ENCODE data around the gene ME3.

DNA sequence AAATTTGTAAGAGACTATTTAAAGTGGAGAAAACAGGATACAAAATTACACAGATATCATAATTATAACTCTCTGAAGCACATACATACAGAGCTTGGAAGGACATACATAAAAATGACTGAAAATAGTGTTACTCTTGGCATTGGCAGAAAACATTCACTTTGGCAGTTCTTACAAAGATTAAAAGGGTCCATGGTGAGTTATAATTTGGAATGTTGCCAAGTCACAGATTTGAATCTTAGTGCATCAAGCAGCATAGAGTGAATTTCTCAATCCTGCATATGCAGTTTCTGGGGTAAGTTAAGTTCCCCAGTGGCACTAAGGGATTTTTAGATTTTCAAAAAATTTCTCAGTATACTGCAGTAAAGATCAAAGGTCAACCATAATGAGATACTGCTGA lies 181.8 kb downstream of the ME3 start:
- TF ChIP-seq, protein P1, sequence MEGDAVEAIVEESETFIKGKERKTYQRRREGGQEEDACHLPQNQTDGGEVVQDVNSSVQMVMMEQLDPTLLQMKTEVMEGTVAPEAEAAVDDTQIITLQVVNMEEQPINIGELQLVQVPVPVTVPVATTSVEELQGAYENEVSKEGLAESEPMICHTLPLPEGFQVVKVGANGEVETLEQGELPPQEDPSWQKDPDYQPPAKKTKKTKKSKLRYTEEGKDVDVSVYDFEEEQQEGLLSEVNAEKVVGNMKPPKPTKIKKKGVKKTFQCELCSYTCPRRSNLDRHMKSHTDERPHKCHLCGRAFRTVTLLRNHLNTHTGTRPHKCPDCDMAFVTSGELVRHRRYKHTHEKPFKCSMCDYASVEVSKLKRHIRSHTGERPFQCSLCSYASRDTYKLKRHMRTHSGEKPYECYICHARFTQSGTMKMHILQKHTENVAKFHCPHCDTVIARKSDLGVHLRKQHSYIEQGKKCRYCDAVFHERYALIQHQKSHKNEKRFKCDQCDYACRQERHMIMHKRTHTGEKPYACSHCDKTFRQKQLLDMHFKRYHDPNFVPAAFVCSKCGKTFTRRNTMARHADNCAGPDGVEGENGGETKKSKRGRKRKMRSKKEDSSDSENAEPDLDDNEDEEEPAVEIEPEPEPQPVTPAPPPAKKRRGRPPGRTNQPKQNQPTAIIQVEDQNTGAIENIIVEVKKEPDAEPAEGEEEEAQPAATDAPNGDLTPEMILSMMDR (IDR thresholded peaks at IDR 0.05) = no peak
- TF ChIP-seq POLR2A (IDR thresholded peaks at IDR 0.05) = no peak
